Cerebellar cortex (tissue), 1 donor: ENCODE data around the gene RAD54L2.
"Not testable (repeated sequence)": the region's sequence is repeated elsewhere in the genome, so short reads cannot be mapped to it uniquely, and the experiment has no call there.

Experiments used
- DNase-seq: peaks from one replicate; pipeline ENCODE4 v3.0.0-alpha.2; 2015; ENCODE audit warnings: low spot score

Gene RAD54L2

GRCh38 chr3:51539291-51539941 lies 897 bp downstream of the RAD54L2 start:
- peak; percentile 36 for DNase-seq

- DNase-seq, result not testable (repeated sequence)
Observed at GRCh38 chr3:51542596-51542995, 4.1 kb downstream of the RAD54L2 start.

DNA sequence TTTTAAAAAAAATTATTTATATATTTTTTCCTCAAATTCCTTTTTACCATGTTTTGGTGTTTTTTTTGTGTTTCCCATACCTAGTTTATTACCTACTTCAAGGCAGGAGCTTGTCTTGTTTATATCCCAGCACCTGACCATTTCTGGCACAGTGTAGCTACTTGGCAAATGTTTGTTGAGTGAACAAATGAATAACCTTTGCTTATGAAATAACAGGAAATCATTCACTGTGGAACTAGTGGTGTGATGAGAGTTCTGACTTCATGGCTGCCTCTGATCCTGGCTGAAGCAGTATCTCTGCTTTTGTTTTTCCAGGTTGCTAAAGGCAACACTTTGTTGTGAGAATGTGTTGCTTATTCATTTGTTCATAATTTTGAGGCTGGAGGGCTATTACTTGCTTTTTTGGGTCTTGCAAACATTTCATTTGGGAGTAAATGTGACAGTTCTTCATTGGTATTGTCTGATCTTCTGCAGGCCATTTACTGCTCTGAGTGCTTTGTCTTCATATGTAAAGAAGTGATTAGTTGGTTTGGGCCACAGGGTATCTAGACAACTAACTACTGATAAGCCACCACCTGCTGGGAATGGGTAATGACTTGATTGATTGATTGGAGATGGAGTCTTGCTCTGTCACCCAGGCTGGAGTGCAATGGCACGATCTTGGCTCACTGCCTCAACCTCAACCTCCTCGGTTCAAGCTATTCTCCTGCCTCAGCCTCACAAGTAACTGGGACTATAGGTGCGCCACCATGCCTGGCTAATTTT lies 5.7 kb downstream of the RAD54L2 start:
- DNase-seq, result no peak

- no peak for DNase-seq
Observed at GRCh38 chr3:51547274-51547673, 8.8 kb downstream of the RAD54L2 start.

DNA sequence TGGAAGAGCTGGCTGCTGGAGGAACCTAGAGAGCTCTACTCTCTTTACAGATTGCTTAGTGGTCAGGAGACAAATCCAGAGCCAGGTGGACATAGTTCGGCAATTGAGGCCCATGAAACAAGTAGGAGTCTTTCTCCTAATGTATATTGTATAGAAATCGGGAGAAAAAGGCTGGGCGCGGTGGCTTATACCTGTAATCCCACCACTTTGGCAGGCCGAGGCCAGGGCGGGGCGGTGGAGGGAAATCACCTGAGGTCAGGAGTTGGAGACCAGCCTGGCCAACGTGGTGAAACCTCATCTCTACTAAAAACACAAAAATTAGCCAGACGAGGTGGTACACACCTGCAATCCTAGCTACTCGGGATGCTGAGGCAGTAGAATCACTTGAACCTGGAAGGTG lies 10.8 kb downstream of the RAD54L2 start:
- no peak for DNase-seq

DNA sequence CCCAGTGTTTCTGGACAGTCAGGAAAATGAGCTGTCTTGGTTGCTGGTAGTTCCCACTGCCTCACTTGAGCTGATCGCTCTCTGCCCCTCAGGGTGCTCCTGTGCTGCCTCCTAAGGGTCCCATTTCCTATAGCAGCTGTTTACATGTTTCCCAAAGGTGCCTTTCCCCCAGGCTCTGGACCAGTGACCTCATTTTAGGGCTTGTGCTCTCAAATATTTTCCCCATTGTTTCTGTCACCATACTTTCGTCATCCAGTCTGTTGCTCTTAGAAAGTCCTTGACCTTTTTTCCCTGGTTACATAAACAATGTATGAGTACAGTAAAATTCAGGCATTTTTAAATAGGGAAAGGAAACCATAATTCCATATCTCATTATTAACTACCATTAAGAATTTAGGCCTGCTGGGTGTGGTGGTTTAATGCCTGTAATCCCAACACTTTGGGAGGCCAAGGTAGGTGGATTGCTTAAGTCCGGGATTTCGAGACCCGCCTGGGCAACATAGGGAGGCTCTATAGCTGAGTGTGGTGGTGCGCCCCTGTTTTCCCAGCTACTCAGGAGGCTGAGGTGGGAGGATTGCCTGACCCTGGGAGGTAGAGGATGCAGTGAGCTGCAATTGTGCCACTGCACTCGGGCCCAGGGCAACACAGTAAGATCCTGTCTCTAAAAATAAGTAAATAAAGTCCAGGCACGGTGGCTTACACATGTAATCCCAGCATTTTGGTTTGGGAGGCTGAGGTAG lies 11.7 kb downstream of the RAD54L2 start:
- no peak for DNase-seq

- DNase-seq, result no peak
Observed at GRCh38 chr3:51557993-51558392, 19.5 kb downstream of the RAD54L2 start.

DNA sequence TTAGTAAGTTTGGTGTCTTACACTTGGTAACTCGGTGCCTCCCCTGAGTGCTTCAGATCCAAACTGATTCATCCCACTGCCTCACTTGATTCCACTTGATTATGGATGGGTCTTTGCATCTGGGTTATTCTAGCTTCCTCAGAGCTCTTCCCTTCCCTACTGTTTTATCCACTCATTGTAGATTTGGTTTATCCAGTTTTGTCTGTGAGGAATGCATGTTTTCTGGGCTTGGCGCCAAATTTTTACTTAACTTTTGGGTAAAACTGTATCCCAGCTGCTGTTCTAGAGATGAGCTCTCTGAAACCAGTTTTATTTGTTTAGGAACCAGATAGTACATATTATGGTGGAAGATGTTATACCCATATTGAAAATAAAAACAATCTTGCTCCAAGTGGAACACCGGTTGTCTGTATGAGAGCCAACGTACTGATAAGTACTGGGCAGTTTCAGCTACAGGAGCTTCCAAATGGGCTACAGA lies 20.9 kb downstream of the RAD54L2 start:
- DNase-seq, result no peak

DNA sequence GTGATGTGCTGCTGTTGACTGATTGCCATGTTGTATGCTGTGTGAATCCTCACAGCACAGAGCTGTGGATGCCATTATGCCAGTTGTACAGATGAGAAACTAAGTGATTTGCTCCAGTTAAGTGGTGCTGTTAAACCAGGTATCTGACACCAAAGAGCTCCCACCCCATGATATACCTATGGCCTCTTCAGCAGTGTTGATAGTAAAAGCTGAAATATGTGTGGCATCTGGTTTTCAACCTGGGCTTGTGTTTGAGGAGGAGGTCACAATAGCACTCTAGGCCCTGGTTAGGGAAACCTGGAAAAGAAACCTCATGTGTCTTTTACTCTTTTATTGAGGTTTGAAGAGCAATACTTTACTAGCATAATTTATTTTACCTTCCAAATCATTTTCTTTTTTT lies 21.4 kb downstream of the RAD54L2 start:
- DNase-seq, result no peak

DNA sequence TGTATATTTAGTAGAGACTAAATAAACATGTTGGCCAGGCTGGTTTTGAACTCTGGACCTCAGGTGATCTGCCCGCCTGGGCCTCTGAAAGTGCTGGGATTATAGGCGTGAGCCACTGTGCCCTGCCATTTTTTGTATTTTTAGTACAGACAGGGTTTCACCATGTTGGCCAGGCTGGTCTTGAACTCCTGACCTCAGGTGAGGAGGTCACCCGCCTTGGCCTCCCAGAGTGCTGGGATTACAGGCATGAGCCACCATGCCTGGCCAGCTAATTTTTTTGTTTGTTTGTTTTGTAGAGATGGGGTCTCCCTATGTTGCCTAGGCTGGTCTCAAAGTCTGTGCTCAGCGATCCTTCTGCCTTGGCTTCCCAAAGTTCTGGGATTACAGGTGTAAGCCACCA lies 23.9 kb downstream of the RAD54L2 start:
- DNase-seq, result not testable (repeated sequence)

- DNase-seq, result peak; percentile 64
Observed at GRCh38 chr3:51568036-51568435, 29.5 kb downstream of the RAD54L2 start.

- no peak for DNase-seq
Observed at GRCh38 chr3:51568996-51569395, 30.5 kb downstream of the RAD54L2 start.

DNA sequence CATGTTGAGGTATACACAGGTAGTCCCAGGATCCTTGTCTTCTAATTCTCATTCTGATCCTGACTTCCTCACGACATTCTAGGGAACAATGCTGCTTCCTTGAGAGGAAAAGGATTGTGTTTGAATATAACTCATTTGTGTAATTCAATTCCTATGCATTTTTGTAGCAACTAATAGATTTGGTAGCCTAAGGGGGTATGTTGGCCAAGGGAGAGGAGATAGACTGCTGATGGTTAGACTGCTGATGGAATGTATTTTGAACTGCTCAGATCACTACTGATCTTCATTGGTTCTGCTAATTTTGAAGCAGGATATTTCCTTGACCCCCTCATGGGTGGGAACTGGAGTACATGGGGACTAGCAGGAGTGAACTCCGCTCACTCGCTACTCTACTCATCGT lies 39.7 kb downstream of the RAD54L2 start:
- no peak for DNase-seq

DNA sequence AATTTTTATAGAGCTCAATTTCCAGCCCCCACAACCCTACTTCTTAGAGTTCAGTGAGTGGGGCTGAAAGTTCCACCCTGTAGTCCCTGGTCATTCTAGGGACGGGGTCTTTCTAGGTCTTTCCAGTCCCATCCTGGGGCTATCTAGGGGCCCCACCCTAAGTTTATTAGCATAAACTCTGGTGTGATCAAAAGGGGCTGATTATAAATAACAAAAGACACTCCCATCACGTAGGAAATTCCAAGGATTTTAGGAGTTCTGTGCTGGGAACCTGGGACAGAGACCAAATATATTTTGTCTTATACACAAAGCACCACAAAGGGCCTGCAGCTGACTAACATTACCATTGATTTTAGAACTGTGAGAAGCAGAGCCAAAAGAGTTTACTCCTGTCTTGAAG lies 41.9 kb downstream of the RAD54L2 start:
- DNase-seq, result no peak

DNA sequence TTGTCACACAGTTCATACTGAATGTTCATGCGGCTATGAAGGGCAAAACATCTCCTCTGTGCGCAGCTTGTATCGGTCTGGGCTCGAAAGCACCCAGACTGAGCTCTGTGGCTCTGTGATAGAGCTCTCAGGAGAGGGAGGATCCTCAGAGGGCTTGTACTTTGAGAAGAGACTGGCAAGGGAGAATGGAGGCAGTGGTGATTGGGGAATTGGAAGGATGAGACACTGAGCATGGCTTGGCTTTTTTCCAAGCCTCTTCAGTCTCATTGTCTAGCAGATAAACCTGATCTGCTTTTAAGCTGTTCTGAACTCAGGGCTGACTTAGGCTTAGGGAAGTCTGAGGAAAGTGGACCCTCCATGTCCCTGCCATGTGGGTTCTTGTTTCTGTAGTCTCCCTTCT lies 43.0 kb downstream of the RAD54L2 start:
- peak; percentile 24 for DNase-seq

DNA sequence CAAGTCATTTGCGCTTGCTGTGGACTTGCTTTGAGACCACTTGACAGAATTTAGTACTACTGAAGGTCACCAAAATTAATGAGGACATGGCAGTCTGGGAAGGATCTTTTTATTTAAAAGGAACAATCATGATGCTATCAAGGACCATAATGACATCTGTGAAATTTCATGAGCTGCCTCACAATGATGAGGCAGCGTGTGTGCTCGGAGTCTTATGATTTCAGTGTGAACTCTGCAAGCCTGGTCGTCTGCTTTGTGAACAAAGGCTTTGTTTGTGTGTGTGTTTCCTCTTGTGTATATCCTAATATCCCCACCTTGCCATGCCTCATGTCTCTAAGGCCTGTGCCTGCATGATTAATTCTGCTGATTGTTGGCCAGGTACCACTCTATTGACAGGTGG lies 46.7 kb downstream of the RAD54L2 start:
- DNase-seq, result no peak

GRCh38 chr3:51585871-51586270 lies 47.4 kb downstream of the RAD54L2 start:
- no peak for DNase-seq
